Heart right ventricle (tissue), 16 donors: ENCODE results near the gene ACTN1. TPM values are rescaled to one million over a fixed set of nuclear protein-coding genes. Genes with fewer than 3 reads are reported as not detected.

Experiments
- ATAC-seq, 8 donors: fragments of 200-7000 bp; cut with Tn5 transposase; one replicate each; pipeline ENCODE4 v1.9.1; 2020; ENCODE audit warnings: mild to moderate bottlenecking in 8 of 8, moderate library complexity in 8 of 8, moderate number of reproducible peaks in 1 of 8
- DNase-seq, 2 donors: peaks; one replicate each; pipeline ENCODE4 v3.0.0-alpha.2; 2020
- H3K27ac ChIP-seq, 10 donors: fragments of 200-600 bp; sonication (generic) in 2 of 10; one replicate each; pipeline versions ENCODE4 v1.5.0 to v1.8.0; 2020 to 2022; ENCODE audit warnings: mild to moderate bottlenecking in 3 of 10
- H3K27me3 ChIP-seq, 7 donors: fragments of 200-600 bp; one replicate each; pipeline ENCODE4 v1.8.0; 2021 to 2022; ENCODE audit warnings: mild to moderate bottlenecking in 2 of 7
- H3K36me3 ChIP-seq, 9 donors: fragments of 200-600 bp; sonication (generic) in 1 of 9; one replicate each; pipeline versions ENCODE4 v1.5.0 to v1.8.0; 2020 to 2022; ENCODE audit warnings: mild to moderate bottlenecking in 2 of 9
- H3K4me1 ChIP-seq, 9 donors: fragments of 200-600 bp; sonication (generic) in 1 of 9; one replicate each; pipeline versions ENCODE4 v1.5.0 to v1.8.0; 2020 to 2022; ENCODE audit warnings: mild to moderate bottlenecking in 4 of 9
- H3K4me3 ChIP-seq, 10 donors: fragments of 200-600 bp; sonication (generic) in 2 of 10; one replicate each; pipeline versions ENCODE4 v1.5.0 to v1.8.0; 2020 to 2022; ENCODE audit warnings: mild to moderate bottlenecking in 7 of 10, moderate library complexity in 2 of 10
- H3K9me3 ChIP-seq, 11 donors: fragments of 200-600 bp in 10 of 11; sonication (generic) in 2 of 11; one replicate each; pipeline versions ENCODE4 v1.5.0 to v1.8.0; 2013 to 2022; ENCODE audit warnings: mild to moderate bottlenecking in 2 of 11, control low read depth in 1 of 11, moderate library complexity in 1 of 11
- WGBS, 2 donors: extraction: QIAGEN DNeasy Blood & Tissue Kit; methylation state at CpG; one replicate each; pipeline ENCODE4 v1.1.7; 2013; ENCODE audit warnings: inconsistent platforms in 1 of 2; 5-methylcytosine and 5-hydroxymethylcytosine counted together
- intact Hi-C, 10 donors: fragments of 100-400 bp; cut with DNase I; formaldehyde crosslinking; loops; one replicate each; pipeline versions ENCODE4 v1.11.1 to v1.14.2; 2022
- polyA plus RNA-seq, 2 donors: library from polyadenylated mRNA; stranded (reverse); fragments of 200-250 nt; gene quantifications; one replicate each; pipeline ENCODE4 v1.2.3, GENCODE V29; 2013
- total RNA-seq, 10 donors: library from RNA; stranded (reverse); fragmentation: NEBNext Ultra II Directional in 3 of 10; extraction: Animal tissue kit (Norgen Biotek cat#: 25700) in 3 of 10; gene quantifications; one replicate each; pipeline versions ENCODE4 v1.2.1 to v1.2.4, GENCODE V29; 2021 to 2023
- TF ChIP-seq, protein P1 (sequence below), 9 donors: fragments of 200-600 bp; sonication (generic) in 2 of 9; IDR thresholded peaks; one replicate each; pipeline versions ENCODE4 v1.5.0 to v1.8.0; 2021 to 2022; ENCODE audit warnings: antibody characterized with exemption in 9 of 9, mild to moderate bottlenecking in 5 of 9, moderate library complexity in 1 of 9
- donor health status: Arrhythmogenic right ventricular cardiomyopathy.
- donor health status: ischemic (EF 13 %, LVEDD 7.1; RV severe dilation, severe dysfunction).
- donor health status: healthy with polysubstance abuse.
- donor health status: DM: no; HTN: yes; CAD: no.
- donor health status: DM: no; HTN: no; CAD: no.
- donor health status: ischemic (EF 25% LVEDD 6.9; RV normal size, moderate dysfunction).
- donor health status: ischemic (EF 25% LVEDD 5.7; RV mildly dilated, moderate dysfunction).
- donor health status: healthy.
- donor health status: DM: yes; HTN: yes; CAD: no.
- donor health status: Ischemic cardiomyopathy.
- donor health status: ischemic (EF 35%, LVEDD 5.7; RV mildly dilated, moderate dysfunction).
- donor health status: nonischemic (EF 11% LVEDD 7.7; RV severe dilation, severe dysfunction).
- donor health status: DM: yes; HTN: yes; CAD: no.
- donor health status: PGD.
- donor health status: ischemic (EF 29% LVEDD 5.4; RV normal size, mild dysfunction).
- donor health status: nonischemic (EF 23%, LVEDD 6.1; RV moderate dilation, normal function).

The ACTN1 gene
- total and polyA plus RNA-seq, 12 donors: 67.2 to 235 (median 104) TPM

DNA sequence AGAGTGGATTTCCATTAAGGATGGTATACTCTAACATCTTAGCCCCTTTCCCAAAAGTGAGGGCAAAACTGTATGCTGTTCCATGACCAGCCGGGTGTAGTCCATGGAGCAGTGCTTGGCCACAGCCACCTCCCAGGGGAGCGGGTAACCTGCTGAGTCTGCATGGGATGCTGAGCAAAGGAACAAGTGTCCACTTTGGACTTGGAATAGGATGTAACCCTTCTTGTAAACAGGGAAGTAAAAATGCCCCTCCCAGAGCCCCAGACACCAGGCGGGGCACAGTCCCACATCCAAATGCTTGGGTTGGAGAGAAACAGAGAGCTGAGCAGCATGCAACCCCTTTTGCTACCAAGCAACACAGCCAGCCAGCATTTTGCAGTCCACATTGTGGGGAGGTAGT is 65.6 kb downstream of the ACTN1 start:
- peaks cover 0 to 92% (median 18%) of the 10 kb centered on the region in 9 donors for H3K36me3 ChIP-seq
- 95 to 98% methylated on average over 3 of the region's 3 CpGs for WGBS, 2 donors
- H3K4me3 ChIP-seq: no peak overlapping the region
- no peaks in the 10 kb centered on the region for H3K9me3 ChIP-seq
- peak overlapping the region in 2 of 10 donors; percentile 8 to 10 for H3K27ac ChIP-seq
- ATAC-seq: no peak
- DNase-seq: no peak
- TF ChIP-seq, protein P1, sequence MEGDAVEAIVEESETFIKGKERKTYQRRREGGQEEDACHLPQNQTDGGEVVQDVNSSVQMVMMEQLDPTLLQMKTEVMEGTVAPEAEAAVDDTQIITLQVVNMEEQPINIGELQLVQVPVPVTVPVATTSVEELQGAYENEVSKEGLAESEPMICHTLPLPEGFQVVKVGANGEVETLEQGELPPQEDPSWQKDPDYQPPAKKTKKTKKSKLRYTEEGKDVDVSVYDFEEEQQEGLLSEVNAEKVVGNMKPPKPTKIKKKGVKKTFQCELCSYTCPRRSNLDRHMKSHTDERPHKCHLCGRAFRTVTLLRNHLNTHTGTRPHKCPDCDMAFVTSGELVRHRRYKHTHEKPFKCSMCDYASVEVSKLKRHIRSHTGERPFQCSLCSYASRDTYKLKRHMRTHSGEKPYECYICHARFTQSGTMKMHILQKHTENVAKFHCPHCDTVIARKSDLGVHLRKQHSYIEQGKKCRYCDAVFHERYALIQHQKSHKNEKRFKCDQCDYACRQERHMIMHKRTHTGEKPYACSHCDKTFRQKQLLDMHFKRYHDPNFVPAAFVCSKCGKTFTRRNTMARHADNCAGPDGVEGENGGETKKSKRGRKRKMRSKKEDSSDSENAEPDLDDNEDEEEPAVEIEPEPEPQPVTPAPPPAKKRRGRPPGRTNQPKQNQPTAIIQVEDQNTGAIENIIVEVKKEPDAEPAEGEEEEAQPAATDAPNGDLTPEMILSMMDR (IDR thresholded peaks at IDR 0.05): no peak
- no peaks in the 10 kb centered on the region for H3K27me3 ChIP-seq
- intact Hi-C loops: loop anchor here (2.0 to 10.0 kb wide), 9 partner anchors 64 to 194 kb away; partner anchors contain the start of gene ACTN1 (in 1 of the 10)
- peaks cover 0 to 48% (median 9%) of the 10 kb centered on the region in 9 donors for H3K4me1 ChIP-seq

DNA sequence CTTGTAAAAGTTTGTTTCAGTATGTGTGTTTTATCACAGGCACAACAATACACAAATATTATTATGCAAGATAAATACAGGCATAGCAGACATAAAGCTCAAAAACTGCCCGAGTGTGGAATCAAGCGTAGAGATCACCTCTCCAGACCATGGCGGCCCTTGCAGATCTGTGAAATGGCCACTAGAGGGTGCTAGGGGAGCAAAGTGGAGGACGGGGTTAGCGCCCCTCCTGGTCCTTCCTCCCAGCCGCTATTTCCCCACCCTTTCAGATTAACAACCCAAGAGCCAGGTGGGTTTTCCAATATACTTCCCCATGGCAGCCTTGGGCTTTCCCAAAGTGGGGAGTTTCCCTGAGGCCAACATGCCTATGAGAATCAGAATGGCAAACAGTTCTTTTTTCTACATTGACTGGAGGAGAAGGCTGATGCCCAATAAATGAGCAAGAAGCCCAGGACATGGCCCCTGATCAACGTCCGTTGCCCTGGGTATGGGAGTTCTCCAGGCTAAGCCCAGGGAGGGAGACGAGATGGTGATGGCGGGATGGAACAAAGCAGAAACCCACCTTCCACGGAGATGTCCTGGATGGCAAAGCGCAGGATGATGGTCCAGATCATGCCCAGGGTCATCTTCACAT is 67.4 kb downstream of the ACTN1 start:
- TF ChIP-seq, protein P1 (IDR thresholded peaks at IDR 0.05): peak; percentile 95 to 100 (median 99)
- Histone ChIP-seq H3K36me3 (peaks cover 0 to 93% (median 7%) of the 10 kb centered on the region in 9 donors), H3K27ac (peak overlapping the region in 4 of 10 donors; percentile 5 to 36 (median 10)), H3K4me1 (peaks cover 0 to 41% (median 9%) of the 10 kb centered on the region in 9 donors), H3K9me3 (no peaks in the 10 kb centered on the region), H3K4me3 (no peak overlapping the region), H3K27me3 (no peaks in the 10 kb centered on the region)
- ATAC-seq (peak; percentile 85 to 92 (median 88)), DNase-seq (peak; percentile 73 to 84)
- intact Hi-C loops: loop anchor here (1.0 to 10.0 kb wide), 14 partner anchors 29 to 196 kb away; partner anchors contain the start of gene ACTN1 (in 1 of the 10)
- 46% methylated on average over 12 of the region's 12 CpGs for WGBS, 2 donors

GRCh38 chr14:68910540-68910939 is 68.6 kb downstream of the ACTN1 start:
- no peaks in the 10 kb centered on the region for H3K9me3 ChIP-seq
- 70 to 72% methylated on average over 9 of the region's 9 CpGs for WGBS, 2 donors
- no peak overlapping the region for H3K4me3 ChIP-seq
- DNase-seq (no peak), ATAC-seq (no peak)
- H3K27ac ChIP-seq: no peak overlapping the region
- TF ChIP-seq, protein P1 (IDR thresholded peaks at IDR 0.05): no peak
- intact Hi-C loops: loop anchor here (2.0 to 10.0 kb wide), 10 partner anchors 30 to 197 kb away; partner anchors contain the start of gene ACTN1 (in 1 of the 10)
- peaks cover 0 to 41% (median 9%) of the 10 kb centered on the region in 9 donors for H3K4me1 ChIP-seq
- peaks cover 0 to 93% (median 11%) of the 10 kb centered on the region in 9 donors for H3K36me3 ChIP-seq
- no peaks in the 10 kb centered on the region for H3K27me3 ChIP-seq

DNA sequence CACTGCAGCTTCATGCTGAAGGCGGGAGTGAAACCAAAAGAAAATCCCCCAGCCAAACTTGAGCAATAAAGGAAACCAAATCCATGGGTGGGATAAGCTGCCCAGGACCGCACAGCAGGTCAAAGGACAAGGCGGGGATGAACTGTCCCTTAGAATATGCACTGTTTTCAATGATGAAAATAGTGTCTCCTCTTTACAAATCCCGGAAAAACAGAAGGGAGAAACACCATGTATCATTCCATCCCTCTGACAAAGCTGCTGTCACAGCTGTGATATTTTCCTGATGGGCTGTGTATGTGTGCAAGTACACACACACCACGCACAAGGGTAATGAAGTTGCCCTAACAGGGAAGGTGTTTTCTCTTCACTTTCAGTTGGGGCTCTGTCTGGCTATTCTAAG is 70.3 kb downstream of the ACTN1 start:
- WGBS, 2 donors: 90 to 93% methylated on average over 5 of the region's 5 CpGs
- DNase-seq (no peak), ATAC-seq (no peak)
- intact Hi-C loops: loop anchor here in 3 of 10 donors (5.0 to 10.0 kb wide), 3 partner anchors 183 to 198 kb away; no protein-coding TSS in a partner anchor
- Histone ChIP-seq H3K27me3 (no peaks in the 10 kb centered on the region), H3K4me1 (peaks cover 0 to 32% (median 9%) of the 10 kb centered on the region in 9 donors), H3K4me3 (no peak overlapping the region), H3K9me3 (no peaks in the 10 kb centered on the region), H3K27ac (no peak overlapping the region), H3K36me3 (peaks cover 0 to 97% (median 27%) of the 10 kb centered on the region in 9 donors)
- TF ChIP-seq, protein P1 (IDR thresholded peaks at IDR 0.05): no peak
